GM18907 (cell line): Measurements from ENCODE around the gene HCAR3.
"Not testable (repeated sequence)": the region's sequence is repeated elsewhere in the genome, so short reads cannot be mapped to it uniquely, and the experiment has no call there.

Experiments
- ATAC-seq: cut with Tn5 transposase; IDR thresholded peaks from one replicate; pipeline ENCODE4 v1.9.1; 2021; ENCODE audit warnings: mild to moderate bottlenecking, moderate library complexity; ENCODE audit not compliant: unreplicated experiment

Gene HCAR3

GRCh38 chr12:122724641-122725243 lies 8.1 kb upstream of the HCAR3 start:
- ATAC-seq: peak; percentile 58

- ATAC-seq: no peak
These were observed 5.8 kb upstream of the HCAR3 start for GRCh38 chr12:122722387-122722786.

GRCh38 chr12:122721057-122721545 lies 4.5 kb upstream of the HCAR3 start:
- no peak for ATAC-seq

- ATAC-seq: not testable (repeated sequence)
These were observed 1.4 kb downstream of the HCAR3 start for GRCh38 chr12:122715211-122715610.

- not testable (repeated sequence) for ATAC-seq
These were observed 3.0 kb downstream of the HCAR3 start for GRCh38 chr12:122713491-122714188.

- ATAC-seq: not testable (repeated sequence)
These were observed 5.3 kb downstream of the HCAR3 start for GRCh38 chr12:122711266-122711665.

- ATAC-seq: not testable (repeated sequence)
These were observed 6.3 kb downstream of the HCAR3 start for GRCh38 chr12:122710341-122710740.

- ATAC-seq: not testable (repeated sequence)
These were observed 7.3 kb downstream of the HCAR3 start for GRCh38 chr12:122709287-122709686.

- ATAC-seq: not testable (repeated sequence)
These were observed 12.8 kb downstream of the HCAR3 start for GRCh38 chr12:122703841-122704240.

- ATAC-seq: not testable (repeated sequence)
These were observed 13.6 kb downstream of the HCAR3 start, which contains the start of gene HCAR2 for GRCh38 chr12:122702890-122703611. Gene HCAR2 (minus strand): TSS chr12:122703357. CDS start chr12:122703283, 74 bp downstream.

GRCh38 chr12:122701481-122701880 lies 15.1 kb downstream of the HCAR3 start:
- ATAC-seq: not testable (repeated sequence)

GRCh38 chr12:122700038-122700710 lies 16.4 kb downstream of the HCAR3 start:
- not testable (repeated sequence) for ATAC-seq

- ATAC-seq: not testable (repeated sequence)
These were observed 19.7 kb downstream of the HCAR3 start for GRCh38 chr12:122696922-122697321.

GRCh38 chr12:122691566-122691965 lies 25.0 kb downstream of the HCAR3 start:
- ATAC-seq: no peak

- ATAC-seq: no peak
These were observed 28.3 kb downstream of the HCAR3 start for GRCh38 chr12:122688291-122688690.

- no peak for ATAC-seq
These were observed 29.5 kb downstream of the HCAR3 start for GRCh38 chr12:122687086-122687485.

GRCh38 chr12:122686538-122686937 lies 30.1 kb downstream of the HCAR3 start:
- no peak for ATAC-seq

- no peak for ATAC-seq
These were observed 32.3 kb downstream of the HCAR3 start for GRCh38 chr12:122684297-122684813.

GRCh38 chr12:122681814-122682213 lies 34.8 kb downstream of the HCAR3 start:
- ATAC-seq: no peak

GRCh38 chr12:122680989-122681388 lies 35.6 kb downstream of the HCAR3 start:
- not testable (repeated sequence) for ATAC-seq

GRCh38 chr12:122676781-122677180 lies 39.8 kb downstream of the HCAR3 start:
- not testable (repeated sequence) for ATAC-seq
